ENCODE results near the gene LTBP2.
"Not testable (repeated sequence)": the region's sequence is repeated elsewhere in the genome, so short reads cannot be mapped to it uniquely, and the experiment has no call there.

The LTBP2 gene

DNA sequence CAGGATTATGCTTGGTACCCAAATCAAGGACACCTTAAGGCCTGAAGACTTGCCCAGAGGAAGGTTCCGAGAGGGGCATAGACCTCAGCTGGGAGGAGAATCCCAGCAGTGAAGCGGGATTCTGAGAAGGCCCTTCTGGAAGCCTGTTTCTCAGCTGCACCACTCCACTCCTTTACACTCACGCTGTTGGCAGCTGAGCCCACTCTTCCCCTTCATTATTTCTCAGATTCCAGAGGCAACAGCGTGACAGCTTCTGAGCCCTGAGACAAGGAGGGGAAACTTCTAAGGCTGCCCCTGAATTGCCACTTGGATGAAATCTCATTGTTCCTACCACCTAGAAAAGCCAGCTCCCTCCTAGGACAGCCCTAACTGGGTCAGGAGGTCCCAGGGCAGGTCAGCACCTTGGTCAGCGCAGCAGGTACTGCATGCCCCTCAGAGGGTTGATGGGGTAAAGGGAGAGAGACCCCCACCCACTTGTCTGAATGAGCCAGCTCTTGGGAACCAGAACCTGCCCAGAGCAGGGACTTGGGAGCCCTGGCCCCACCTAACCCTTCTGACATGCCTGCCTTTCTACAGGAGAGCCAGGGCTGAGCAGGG, 64.6 kb downstream of the LTBP2 start:
- no peak for DNase-seq

DNA sequence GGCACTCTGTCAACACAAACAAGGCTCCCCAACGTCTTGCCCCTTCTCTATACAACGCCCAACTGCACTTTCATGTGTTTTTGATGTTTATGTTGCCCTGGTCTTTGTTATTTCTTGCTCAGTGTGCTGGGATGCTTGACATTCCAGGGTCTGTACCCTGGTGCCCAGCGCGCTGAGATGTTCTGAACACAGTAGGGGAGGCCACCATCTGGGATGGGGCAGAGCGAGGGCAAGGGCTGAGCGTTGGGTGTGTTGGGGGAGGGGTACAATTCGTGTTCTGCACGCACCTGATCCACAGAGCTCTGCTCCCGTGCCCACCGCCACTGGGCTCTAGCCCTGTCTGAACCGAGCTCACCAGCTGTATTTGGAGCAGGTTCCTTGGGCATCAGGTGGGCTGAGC, 65.6 kb downstream of the LTBP2 start:
- no peak for DNase-seq

DNA sequence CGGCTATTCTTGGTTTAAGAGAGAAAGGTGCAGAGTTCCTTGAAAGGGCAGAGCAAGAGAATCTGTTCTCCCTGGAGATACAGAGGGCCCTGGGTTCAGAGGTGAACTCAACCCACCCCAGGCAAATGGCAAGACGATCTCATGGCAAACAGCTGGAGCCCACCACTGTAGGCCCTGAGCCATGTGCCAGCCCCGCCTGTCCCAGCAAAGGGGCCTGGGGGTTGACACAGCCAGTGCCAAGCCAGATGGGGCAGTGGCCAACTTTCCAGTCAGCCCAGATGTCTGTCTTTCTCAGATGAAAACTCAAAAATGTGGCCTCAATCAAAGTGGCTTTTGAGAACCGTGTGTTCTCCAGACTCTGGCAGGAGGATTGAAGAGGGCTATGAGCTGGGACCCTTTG, 66.7 kb downstream of the LTBP2 start:
- no peak for DNase-seq

DNA sequence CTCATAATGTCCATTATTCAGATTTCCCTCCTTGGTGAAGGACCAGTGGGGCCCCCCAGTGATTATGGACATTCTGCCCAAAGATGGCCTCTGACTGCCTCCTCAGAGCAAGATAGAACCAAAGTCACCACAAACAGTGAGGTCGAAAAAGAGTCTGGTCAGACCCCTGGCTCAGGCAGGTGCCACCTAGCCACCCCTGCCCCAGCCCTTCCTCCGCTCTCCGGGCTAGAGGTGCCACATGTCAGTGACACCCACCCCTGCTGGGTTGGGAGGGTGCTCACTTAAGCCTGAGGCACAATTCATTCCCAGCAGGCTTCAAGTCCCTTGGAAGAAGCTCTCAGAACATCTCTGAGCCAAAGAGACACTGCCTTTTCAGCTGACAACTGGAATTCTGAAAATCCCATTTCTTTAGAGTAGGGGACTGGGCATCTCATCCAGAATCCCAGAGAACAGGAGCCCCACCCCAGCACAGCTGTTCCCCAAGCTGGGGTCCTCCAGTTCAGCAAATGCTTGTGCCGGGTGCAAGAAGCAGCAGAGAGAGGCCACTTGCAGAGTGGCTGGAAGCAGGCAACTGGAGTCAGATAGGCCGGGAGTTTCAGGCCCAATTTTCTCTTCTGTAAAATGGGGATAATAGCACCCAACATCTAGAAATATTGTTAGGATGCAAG, 68.1 kb downstream of the LTBP2 start:
- no peak for DNase-seq

DNA sequence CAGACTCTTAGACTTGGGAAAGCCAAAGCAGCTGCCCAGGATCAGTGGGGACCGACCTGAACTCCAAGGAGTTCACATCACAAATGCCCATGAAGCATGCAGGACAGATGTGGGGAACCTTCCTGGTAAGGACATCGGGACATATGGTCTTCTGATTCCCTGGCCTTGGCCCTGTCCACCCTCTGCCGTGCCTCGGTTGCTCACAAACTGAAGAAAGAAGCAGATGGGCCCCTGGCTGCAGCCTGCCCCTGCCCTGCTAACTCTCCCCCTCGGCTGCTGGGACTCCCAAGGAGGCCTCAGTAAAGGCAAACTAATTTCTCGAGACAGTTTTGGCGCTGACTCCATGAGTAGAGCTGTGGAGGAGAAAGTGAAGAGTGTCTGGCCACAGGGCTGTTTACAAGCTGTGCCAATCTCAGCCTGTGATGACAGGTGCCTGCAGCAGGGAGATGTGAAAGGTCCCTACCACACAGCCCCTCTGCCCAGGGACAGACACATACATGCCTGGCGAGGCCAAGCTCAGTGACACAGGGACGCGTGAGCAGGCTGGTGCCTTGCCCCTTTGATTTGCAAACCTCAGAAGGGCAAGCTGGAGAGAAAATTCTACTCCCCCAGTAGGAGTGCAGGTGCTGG, 69.9 kb downstream of the LTBP2 start:
- no peak for DNase-seq

DNA sequence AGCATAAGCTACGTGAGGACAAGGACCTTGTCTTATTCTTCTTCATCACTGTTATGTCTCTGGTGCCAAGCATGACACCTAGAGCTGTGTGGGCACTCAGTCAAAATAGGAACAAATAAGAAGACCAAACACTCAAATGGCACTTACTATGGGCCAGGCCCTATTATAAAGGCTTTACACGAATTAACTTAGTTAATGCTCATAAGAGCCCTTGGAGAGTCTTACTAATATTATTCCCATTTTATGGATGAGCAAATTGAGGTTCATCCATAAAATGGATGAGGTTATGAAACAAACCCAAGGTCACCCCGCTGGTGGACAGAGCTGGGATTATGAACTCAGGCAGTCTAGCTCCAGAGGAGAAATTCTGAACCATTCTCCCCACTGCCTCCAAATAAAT, 70.8 kb downstream of the LTBP2 start:
- no peak for DNase-seq

DNA sequence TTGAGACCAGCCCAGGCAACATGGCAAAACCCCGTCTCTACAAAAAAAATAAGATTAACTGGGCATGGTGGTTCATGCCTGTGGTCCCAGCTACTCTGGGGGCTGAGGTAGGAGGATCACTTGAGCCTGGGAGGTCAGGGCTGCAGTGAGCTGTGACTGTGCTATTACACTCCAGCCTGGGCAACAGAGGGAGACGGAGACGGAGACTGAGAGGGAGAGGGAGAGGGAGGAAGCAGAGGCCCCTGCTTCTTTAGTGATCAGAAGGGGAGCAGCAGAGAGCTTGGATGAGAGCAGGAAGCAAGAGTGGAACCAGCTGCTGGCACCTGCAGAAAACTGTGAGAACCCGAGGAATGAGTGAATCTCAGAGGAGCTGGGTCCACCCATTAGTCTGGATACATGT, 72.5 kb downstream of the LTBP2 start:
- no peak for DNase-seq

DNA sequence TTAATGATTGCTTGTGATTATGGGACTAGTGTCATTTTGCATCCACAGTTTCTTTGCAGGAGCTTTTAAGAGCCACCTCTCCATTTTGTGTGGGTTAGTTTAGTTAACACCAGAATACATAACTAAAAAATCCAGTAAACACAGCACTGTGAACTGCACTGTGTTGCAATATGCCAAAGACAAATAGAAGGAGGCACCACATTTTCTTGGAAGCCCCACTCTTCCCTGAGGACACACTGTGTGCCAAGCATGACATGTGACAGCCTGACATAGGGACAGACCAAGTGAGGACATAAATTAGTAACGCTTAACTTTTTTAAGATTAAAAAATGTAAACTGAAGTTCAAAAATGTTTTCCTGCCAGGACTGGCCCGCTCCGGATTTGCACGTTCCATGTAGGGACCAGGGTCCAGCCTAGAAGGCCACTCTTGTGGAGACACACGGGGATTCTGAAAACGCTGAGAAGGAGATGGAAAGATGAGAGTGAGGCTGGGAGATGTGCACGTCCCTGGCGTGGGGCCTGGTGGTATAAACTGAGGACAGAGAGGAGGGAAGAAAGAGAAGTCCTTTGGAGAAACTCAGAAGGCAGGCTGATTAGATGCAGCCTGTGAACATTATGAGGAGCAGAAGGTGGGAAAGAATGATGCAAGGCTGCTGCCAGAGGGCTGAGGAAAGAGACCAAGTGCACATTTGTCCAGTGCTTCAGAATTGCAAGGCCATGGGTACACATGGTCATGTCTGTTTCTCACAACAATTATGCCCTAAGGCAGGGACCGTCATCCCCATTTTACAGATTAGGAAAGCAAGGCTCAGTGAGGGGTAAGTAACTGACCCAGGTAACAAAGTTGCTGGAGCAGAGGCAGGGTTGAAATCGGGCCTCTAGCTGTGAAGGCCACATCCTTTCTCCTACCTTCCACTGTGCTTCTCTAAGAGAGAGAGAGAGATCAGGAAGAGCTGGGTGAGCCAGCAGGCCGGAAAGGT, 73.3 kb downstream of the LTBP2 start:
- DNase-seq, result no peak

DNA sequence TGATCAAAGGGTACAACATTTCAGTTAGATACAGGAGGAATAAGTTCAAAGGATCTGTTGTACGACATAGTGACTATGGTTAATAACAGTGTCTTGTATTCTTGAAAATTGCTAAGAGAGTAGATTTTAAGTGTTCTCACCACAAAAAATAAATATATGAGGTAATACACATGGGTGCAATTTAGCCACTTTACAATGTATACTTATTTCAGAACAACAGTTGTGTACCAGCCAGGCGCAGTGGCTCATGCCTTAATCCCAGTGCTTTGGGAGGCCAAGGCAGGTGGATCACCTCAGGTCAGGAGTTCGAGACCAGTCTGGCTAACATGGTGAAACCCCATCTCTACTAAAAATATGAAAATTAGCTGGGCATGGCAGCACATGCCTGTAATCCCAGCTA, 75.7 kb downstream of the LTBP2 start:
- not testable (repeated sequence) for DNase-seq

DNA sequence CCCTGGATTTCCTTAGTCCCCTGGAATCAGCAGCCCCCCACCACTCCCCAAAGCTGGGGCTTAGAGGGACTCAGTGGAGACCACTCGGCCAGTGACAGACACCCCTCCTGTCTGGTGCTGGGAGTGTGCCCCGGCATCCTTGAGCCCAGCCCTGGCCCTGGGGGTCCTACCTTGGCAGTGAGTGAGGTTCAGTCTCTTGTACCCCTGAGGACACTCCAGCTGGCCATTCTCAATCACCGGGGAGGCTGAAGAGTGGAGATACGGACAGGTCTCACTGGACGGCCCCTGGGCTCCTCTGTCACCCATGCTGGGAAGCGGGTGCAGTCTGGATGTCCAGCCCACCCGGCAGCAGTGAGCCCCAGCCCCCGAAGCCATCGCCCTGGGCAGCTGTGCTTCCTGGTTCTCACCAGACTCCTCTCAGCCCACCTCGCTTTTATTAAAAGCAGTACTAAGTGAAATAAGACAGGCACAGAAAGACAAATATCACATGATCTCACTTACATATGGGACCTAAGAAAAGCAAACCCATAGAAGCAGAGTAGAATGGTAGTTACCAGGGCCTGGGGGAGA, 76.2 kb downstream of the LTBP2 start:
- DNase-seq, result no peak

DNA sequence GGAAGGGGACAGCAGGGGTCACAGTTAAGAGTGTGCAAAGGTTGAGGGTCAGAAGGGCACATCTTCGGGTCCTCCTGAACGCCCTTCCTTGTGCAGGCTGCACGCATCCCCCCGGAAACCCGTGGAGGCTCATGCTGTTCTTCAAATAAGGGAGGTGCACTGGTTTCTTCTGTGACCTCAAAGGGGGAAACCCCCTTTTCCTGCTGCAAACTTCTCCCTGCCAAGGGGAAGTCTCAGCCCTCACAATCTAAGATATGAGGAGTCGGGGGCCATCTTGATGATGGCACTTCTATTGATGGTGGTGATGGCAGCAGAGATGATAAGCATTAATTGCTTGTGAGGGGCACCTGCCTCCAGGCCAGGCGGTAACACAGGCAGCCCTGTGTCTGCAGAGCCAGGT, 78.5 kb downstream of the LTBP2 start:
- no peak for DNase-seq

DNA sequence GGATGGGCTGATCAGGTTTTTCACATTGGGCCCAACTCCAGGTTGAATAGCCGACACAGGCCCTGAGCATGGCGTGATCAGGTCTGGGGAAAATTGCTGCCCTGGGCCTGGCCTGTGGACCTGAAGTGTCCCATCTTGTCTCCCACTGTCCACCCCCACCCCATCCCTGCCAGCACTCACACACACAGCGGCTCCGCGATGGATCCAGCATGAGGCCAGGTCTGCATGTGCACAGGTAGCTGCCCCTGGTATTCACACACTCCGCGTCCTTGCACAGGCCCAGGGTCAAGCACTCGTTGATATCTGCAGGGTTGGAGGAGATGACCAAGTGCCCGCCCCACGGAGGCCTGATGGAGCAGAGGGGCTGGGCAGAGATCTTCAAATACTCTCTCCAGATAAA, 79.8 kb downstream of the LTBP2 start:
- DNase-seq, result no peak

DNA sequence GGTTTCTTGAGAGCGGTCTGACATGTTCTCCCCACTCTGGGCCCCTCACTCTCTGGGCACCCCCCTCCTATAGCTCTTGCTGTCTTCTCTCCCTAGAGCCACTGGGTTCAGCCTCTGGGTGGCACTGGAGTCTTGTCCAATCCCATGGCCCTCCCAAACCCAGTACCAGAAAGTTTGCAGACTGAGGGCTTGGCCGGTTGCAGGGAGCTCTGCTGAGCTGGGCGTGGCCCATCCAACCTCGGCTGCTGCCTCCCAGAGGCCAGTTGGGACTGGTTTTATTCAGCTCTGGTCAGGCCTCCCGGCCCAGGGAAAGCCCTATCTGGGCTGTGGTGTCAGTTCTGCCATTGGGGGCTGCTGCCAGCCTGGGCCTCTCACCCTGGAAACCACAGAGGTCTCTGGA, 80.6 kb downstream of the LTBP2 start:
- DNase-seq, result no peak

DNA sequence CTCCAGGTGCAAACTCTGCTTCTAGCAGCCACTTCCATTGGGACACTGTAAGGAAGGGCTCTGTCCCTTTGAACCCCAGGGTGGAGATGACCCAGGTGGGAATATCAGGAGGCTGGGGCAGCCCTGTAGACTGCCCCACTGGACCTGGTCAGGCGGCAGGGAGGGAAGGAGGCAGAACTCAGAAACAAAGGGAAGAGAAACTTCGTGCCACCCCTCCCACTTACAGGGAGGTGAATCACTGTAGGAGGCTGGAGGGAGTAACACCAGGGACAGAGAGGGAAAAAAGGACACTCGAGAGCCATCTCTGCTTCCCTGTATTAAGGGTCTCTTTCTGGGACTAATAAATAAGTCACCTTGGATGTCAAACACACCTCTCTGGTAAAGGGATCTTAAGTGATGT, 81.0 kb downstream of the LTBP2 start:
- no peak for DNase-seq

DNA sequence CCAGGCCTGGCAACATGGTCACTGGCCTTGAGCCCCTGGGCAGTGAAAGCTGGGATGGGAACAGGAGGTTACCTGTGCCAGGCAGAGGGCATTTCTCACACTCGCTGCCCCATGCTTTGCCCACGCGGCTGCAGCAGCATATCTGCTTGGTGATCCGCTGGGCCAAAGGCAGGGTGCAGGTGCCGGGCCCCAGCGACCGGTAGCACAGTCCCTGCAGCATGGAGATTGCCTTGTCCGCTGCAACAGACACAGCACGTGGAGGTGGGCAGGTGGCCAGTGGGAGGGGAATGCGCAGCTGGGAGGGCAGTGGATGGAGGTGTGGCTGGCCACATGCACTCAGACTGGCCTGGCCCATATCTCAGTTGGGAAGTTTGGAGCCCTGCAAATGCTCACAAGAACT, 83.2 kb downstream of the LTBP2 start:
- no peak for DNase-seq

DNA sequence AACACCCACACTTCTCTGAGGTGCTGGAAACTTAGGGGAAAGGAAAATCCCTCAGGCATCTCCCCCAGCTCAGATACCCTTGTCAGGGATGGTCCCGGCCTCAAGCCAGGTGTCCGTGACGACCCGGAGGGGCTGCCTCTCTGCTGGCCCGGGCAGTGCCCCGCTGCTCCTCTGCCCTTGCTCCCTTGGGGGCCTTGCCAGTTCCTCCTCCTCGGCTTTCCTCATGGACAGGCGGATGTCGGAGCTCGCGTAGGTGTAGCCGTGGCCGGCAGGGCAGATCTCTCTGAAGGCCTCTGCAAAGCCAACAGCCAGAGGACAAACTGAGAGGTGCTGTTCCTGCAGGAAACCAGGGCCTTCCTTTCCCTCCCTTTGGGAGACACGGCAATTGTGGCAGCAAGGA, 83.6 kb downstream of the LTBP2 start:
- DNase-seq, result no peak

DNA sequence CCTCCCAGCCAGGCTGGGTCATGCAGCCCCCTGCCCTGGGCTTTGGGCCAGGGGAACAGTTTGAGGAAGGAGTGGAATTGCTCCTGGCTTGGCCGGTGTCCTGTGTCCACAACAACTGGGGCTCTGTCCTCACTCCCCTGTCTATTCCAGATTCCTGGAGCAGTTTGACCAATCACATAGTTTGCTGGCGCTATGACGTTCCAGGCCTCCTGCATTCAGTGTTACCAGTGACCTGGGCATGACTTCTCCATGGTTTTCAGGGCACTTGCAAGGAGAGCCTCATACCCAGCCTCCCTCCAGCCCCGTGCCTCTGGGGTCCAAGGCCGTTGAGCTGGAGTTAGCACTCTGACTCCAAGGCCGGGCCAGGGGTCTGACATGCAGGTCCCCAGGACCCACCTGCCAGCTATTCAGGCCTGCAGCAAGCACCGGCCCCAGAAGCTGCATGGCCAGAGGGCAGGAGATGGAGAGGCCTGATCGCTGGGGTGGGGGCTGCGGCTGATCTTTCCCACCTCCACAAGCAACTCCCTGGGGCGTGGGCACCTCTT, 84.2 kb downstream of the LTBP2 start:
- DNase-seq, result no peak

DNA sequence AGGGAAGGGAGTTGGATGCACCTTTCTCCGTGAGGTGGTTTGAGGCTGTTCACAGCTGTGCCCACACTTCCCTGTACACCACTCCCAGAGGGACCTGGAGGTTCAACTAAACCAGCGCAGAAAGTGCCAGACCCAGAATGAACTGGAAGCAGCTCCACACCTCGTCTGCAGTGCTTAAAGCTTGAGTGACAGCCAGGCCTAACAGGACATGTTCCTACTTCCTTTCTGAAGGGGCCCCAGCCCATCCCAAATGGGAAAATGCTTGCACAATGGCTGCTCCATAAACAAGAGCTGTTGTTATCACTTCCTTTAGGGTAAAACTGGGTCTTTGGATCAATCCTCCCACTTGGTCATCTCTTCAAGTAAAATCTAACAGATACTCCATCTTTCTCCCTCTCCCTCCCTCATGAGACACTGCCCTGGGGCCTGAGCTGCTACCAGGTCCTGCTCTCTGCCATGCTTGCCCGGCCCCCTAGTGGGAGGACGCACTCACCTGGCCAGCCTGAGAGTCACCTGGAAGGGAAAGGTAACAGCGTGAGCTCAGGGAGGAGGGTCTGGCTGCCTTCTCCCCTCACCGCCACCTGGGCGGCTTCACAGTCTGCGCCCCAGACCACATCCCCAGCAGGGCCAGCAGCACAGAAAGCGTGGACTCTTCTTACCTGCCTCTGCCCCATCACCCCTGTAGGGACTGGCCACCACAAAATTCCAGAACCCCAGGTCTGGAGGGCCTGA, 85.0 kb downstream of the LTBP2 start:
- no peak for DNase-seq

DNA sequence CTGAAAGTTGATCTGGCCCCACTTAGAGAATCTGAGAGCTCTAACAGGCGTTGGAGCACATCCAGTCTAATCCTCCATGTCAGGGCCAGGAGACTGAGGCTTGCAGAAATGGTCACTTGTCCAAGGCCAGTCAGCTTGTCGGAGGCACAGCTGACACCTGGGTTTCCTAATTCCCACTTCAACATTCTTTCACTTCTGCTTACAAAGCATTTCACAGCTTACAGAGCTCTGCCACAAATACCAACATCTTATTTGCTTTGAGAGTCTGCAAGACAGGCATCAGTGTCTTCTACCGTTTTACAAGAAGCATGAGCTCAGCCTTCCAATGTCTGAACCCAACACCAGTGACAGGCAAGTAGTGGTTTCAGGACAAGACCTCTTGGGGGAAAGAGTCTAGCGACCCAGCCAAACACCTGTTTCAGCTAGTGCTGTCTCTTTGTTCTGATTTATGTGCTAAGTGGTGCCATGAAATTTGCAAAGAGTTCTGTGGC, 86.6 kb downstream of the LTBP2 start:
- no peak for DNase-seq

DNA sequence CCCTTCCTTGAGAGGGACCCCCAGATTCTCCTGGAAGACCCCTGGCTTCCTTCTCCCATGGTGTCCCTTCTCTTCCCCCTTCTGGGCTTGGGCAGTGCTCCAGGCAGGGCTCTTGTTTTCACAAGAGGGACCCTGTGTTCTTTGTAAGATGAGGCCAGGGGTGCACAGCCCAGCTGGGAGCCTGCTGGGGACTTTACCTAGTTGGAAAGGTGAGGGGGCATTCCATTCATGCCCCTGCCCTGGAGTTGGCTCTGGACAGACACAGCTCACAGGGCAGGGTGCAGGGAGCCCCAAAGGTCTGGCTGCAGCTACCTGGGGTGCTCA, 87.3 kb downstream of the LTBP2 start:
- DNase-seq, result no peak

DNA sequence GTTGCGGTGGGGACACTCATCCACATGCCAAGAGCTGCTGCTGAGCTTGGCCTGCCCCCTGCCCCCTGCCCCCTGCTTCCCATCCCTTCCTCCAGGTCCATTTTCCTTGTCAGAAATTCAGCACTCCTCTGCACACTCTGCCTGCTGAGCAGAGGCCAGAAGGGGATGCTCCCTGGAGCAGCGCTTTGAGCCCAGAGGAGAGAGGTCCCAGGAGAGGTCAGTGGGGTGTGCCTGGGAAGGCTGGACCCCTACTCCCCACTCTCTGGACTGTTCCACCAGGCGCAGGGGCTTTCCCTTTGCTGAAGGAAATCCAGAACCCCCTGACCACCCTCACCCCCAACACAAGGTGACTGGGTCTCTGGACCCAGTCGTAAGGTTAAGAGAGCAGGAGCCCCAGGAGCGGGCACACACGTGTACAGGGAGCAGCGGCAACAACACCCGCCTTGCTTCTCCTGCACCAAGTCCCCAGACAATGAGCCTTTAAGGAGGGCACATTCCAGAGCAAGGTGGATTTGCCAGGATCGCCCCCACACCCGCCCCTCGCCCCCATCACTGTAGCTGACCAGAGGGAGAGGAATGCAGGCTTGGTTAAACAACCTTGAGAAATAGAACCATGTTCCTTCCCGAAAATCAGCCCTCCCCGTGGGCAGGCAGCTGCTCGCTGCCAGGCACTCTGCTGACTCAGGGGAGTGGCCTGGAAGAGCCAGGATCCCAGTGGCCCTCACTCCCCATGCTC, 87.8 kb downstream of the LTBP2 start:
- DNase-seq, result no peak

Data from CD4-positive, alpha-beta T cell treated with Interleukin-21 for 1 hour (primary cell).